SU-DHL-6 (cell line): ENCODE results near the gene EFCAB9.

Source experiments
- EZH2phosphoT487 ChIP-seq: fragments of 200-600 bp; sonication (generic), shearing (Covaris generic); conservative IDR thresholded peaks from 2 replicates; pipeline ENCODE4 v1.6.1; 2018; ENCODE audit warnings: mild to moderate bottlenecking, antibody characterized with exemption, low read length, moderate library complexity, mixed read lengths
- TF ChIP-seq, protein P1 (sequence below): fragments of 200-600 bp; sonication (generic); IDR thresholded peaks from one replicate; pipeline ENCODE4 v1.5.1; 2017; ENCODE audit warnings: antibody characterized with exemption, mild to moderate bottlenecking, low read length, moderate library complexity; ENCODE audit not compliant: insufficient read depth, poor library complexity, severe bottlenecking

DNA sequence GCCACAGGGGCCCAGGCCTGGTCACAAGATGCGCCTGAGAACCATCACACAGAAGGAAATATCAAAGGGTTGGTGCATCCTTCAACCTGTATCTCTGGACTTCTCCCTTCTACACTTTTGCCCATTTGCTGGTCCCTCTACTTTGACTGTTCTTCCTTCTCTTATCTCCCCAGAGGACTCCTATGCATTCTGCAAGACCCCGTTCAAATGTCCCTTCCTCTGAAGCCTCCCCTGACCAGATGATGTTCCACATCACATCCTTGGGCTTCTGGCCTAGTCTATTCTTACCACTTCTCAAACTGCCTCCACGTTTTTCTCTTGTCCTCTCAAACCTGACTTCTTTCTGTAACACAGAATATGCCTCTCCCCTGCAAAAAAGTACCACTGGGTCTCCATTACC is 40.3 kb upstream of the EFCAB9 start:
- TF ChIP-seq, protein P1, sequence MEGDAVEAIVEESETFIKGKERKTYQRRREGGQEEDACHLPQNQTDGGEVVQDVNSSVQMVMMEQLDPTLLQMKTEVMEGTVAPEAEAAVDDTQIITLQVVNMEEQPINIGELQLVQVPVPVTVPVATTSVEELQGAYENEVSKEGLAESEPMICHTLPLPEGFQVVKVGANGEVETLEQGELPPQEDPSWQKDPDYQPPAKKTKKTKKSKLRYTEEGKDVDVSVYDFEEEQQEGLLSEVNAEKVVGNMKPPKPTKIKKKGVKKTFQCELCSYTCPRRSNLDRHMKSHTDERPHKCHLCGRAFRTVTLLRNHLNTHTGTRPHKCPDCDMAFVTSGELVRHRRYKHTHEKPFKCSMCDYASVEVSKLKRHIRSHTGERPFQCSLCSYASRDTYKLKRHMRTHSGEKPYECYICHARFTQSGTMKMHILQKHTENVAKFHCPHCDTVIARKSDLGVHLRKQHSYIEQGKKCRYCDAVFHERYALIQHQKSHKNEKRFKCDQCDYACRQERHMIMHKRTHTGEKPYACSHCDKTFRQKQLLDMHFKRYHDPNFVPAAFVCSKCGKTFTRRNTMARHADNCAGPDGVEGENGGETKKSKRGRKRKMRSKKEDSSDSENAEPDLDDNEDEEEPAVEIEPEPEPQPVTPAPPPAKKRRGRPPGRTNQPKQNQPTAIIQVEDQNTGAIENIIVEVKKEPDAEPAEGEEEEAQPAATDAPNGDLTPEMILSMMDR, result no peak
- TF ChIP-seq EZH2phosphoT487, result no peak
